Stomach (tissue), 4 donors: ENCODE data around the gene ATXN1.

Source experiments
- POLR2A ChIP-seq, 4 donors: fragments of 450-650 bp; IDR thresholded peaks; one replicate each; pipeline ENCODE4 v1.6.1; 2016; ENCODE audit warnings: antibody characterized with exemption in 4 of 4, control low read depth in 2 of 4, mild to moderate bottlenecking in 1 of 4, moderate library complexity in 1 of 4
- TF ChIP-seq, protein P1 (sequence below), 7 experiments: fragments of 450-650 bp in 4 of 7; fragments of 200-600 bp in 3 of 7; sonication (generic) in 3 of 7; IDR thresholded peaks; one replicate each; pipeline ENCODE4 v1.5.1; 2016 to 2019; ENCODE audit warnings: antibody characterized with exemption in 7 of 7, control low read depth in 2 of 7, mild to moderate bottlenecking in 1 of 7

DNA sequence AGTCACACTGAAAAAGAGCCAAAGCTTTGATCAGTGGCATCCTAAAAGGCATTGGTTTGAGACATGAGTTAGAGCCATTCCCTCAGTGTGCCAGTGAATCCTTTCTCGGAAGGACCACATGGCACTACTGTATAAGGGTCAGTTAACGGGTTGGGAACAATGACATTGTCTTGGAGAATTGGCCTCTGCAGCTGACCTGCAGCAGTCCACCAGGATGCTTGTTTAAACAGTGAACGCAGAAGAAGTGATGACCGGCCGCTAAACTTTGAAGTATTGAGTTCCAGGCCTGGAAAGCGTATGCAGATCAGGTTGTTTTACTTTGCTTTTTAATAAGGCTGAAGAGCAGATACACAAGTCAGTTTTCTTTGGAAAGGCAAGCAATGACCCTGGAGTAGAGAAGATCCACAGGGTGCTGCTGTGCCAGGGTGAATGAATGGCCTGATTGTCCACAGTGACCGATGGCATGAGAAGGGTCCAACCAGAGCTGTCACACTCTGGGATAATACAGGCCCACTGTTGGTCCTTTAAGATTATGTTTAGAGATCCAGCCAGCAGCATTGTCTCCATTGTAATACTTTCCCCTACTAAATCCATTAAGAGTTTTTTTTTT, 465.1 kb downstream of the ATXN1 start:
- TF ChIP-seq, protein P1, sequence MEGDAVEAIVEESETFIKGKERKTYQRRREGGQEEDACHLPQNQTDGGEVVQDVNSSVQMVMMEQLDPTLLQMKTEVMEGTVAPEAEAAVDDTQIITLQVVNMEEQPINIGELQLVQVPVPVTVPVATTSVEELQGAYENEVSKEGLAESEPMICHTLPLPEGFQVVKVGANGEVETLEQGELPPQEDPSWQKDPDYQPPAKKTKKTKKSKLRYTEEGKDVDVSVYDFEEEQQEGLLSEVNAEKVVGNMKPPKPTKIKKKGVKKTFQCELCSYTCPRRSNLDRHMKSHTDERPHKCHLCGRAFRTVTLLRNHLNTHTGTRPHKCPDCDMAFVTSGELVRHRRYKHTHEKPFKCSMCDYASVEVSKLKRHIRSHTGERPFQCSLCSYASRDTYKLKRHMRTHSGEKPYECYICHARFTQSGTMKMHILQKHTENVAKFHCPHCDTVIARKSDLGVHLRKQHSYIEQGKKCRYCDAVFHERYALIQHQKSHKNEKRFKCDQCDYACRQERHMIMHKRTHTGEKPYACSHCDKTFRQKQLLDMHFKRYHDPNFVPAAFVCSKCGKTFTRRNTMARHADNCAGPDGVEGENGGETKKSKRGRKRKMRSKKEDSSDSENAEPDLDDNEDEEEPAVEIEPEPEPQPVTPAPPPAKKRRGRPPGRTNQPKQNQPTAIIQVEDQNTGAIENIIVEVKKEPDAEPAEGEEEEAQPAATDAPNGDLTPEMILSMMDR (IDR thresholded peaks at IDR 0.05): no peak
- TF ChIP-seq POLR2A (IDR thresholded peaks at IDR 0.05): no peak
